ENCODE data around the gene ADAMTS9.

The ADAMTS9 gene

GRCh38 chr3:64638981-64639481, 48.8 kb downstream of the ADAMTS9 start:
- TF ChIP-seq CTCF (IDR thresholded peaks at IDR 0.05) = no peak
- H3K36me3 ChIP-seq = no peaks in the 10 kb centered on the region

GRCh38 chr3:64638511-64638910, 49.3 kb downstream of the ADAMTS9 start:
- Histone ChIP-seq H3K4me3 (ENCODE audit: low read depth in 1 of 2, low read length in 1 of 2) (no peak overlapping the region), H3K36me3 (no peaks in the 10 kb centered on the region), H3K27me3 (no peaks in the 10 kb centered on the region), H3K27ac (no peak overlapping the region), H3K9me3 (no peaks in the 10 kb centered on the region), H3K4me1 (ENCODE audit: control insufficient read depth in 1 of 2, insufficient read depth in 1 of 2, low read depth in 1 of 2, low read length in 1 of 2) (no peaks in the 10 kb centered on the region)
- no peak for TF ChIP-seq CTCF (IDR thresholded peaks at IDR 0.05)

More at GRCh38 chr3:64638981-64639481, 48.8 kb downstream of the ADAMTS9 start:
- Histone ChIP-seq H3K27ac (no peak overlapping the region), H3K4me3 (ENCODE audit: low read depth in 1 of 2, low read length in 1 of 2) (no peak overlapping the region), H3K27me3 (no peaks in the 10 kb centered on the region), H3K4me1 (ENCODE audit: control insufficient read depth in 1 of 2, insufficient read depth in 1 of 2, low read depth in 1 of 2, low read length in 1 of 2) (no peaks in the 10 kb centered on the region), H3K9me3 (no peaks in the 10 kb centered on the region)

- H3K4me3 ChIP-seq (ENCODE audit: low read depth in 1 of 2, low read length in 1 of 2) = no peak overlapping the region
- no peaks in the 10 kb centered on the region for H3K36me3 ChIP-seq
- TF ChIP-seq CTCF (IDR thresholded peaks at IDR 0.05) = no peak
- no peaks in the 10 kb centered on the region for H3K9me3 ChIP-seq
- no peaks in the 10 kb centered on the region for H3K27me3 ChIP-seq
- H3K4me1 ChIP-seq (ENCODE audit: control insufficient read depth in 1 of 2, insufficient read depth in 1 of 2, low read depth in 1 of 2, low read length in 1 of 2) = no peaks in the 10 kb centered on the region
- no peak overlapping the region for H3K27ac ChIP-seq
Measured at GRCh38 chr3:64634417-64634816, 53.4 kb downstream of the ADAMTS9 start.

- no peak overlapping the region for H3K27ac ChIP-seq
- TF ChIP-seq CTCF (IDR thresholded peaks at IDR 0.05) = no peak
- no peaks in the 10 kb centered on the region for H3K4me1 ChIP-seq (ENCODE audit: control insufficient read depth in 1 of 2, insufficient read depth in 1 of 2, low read depth in 1 of 2, low read length in 1 of 2)
- H3K9me3 ChIP-seq = no peaks in the 10 kb centered on the region
- no peaks in the 10 kb centered on the region for H3K36me3 ChIP-seq
- H3K4me3 ChIP-seq (ENCODE audit: low read depth in 1 of 2, low read length in 1 of 2) = no peak overlapping the region
- H3K27me3 ChIP-seq = no peaks in the 10 kb centered on the region
Measured at GRCh38 chr3:64631951-64632350, 55.8 kb downstream of the ADAMTS9 start.

GRCh38 chr3:64627471-64628321, 60.1 kb downstream of the ADAMTS9 start:
- H3K4me1 ChIP-seq (ENCODE audit: control insufficient read depth in 1 of 2, insufficient read depth in 1 of 2, low read depth in 1 of 2, low read length in 1 of 2) = no peaks in the 10 kb centered on the region
- no peak overlapping the region for H3K27ac ChIP-seq
- H3K27me3 ChIP-seq = no peaks in the 10 kb centered on the region
- no peaks in the 10 kb centered on the region for H3K9me3 ChIP-seq
- no peak for TF ChIP-seq CTCF (IDR thresholded peaks at IDR 0.05)
- H3K36me3 ChIP-seq = no peaks in the 10 kb centered on the region
- no peak overlapping the region for H3K4me3 ChIP-seq (ENCODE audit: low read depth in 1 of 2, low read length in 1 of 2)
